ENCODE data around the gene IL15RA. TPM values are rescaled to one million over a fixed set of nuclear protein-coding genes. Genes with fewer than 3 reads are reported as not detected.
"Not testable (repeated sequence)": the region's sequence is repeated elsewhere in the genome, so short reads cannot be mapped to it uniquely, and the experiment has no call there.

IL15RA gene
- total RNA-seq, 2 donors from 2014 or later, result 15.4 to 19.6 TPM

- ATAC-seq (peak; percentile 35), DNase-seq (peak; percentile 55 to 75)
- intact Hi-C loops (cut with DNase I, micrococcal nuclease), result no loop called here
Measured at GRCh38 chr10:5976512-5977470, 552 bp downstream of the IL15RA start.

GRCh38 chr10:5975641-5976473, 1.5 kb downstream of the IL15RA start:
- intact Hi-C loops (cut with DNase I, micrococcal nuclease), result no loop called here
- DNase-seq (peak; percentile 49 to 67), ATAC-seq (peak; percentile 37)

DNA sequence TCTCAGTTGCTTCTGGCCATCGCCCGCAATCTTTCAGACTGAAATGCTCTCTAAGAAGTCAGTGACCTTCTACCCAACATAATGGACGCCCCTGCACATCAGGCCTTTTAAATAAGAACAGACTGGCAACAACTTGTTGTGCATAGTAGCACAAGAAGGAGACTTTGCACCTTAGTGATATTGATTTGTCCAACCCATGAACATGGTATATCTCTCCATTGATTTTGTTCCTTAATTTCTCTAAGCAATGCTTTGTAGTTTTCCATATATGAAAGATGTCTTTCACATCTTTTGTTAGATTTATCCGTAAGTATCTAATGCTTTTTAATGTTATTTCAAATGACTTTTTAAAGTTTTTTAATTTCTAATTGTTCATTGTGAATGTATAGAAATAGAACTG, 4.3 kb downstream of the IL15RA start:
- no peak for ATAC-seq
- no peak for DNase-seq
- intact Hi-C loops (cut with DNase I, micrococcal nuclease), result no loop called here

- intact Hi-C loops (cut with DNase I, micrococcal nuclease), result no loop called here
- ATAC-seq, result no peak
- DNase-seq, result peak in 1 of 2 donors; percentile 19
Measured at GRCh38 chr10:5971886-5972285, 5.5 kb downstream of the IL15RA start.

DNA sequence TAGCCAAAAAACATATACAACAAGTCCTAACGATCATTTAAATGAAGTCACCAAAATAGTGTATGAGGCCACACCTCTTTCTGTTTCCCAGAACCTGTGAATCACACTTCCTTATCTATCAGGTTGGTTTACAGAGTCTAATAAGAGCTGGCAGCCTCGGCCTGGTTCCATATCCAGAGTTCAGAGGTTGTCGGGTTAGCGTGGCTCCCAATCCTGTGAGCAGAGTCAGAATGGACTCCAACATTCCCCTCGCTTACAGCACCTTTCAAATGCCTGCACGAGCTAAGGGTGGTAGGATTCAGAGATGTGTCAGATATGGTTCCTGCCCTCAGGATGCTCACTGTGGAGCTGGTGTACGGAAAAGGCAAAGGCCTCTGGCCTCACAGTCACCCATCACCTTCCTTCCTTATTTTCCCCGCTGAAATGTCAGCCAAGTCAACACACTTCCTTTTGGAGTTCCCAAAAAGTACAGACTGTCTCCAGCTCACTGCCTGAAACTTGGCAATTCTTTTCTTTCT, 6.0 kb downstream of the IL15RA start:
- DNase-seq (peak; percentile 73 to 77), ATAC-seq (peak; percentile 81)
- intact Hi-C loops (cut with DNase I, micrococcal nuclease), result no loop called here

GRCh38 chr10:5970527-5970926, 6.8 kb downstream of the IL15RA start:
- DNase-seq, result peak in 1 of 2 donors; percentile 18
- no peak for ATAC-seq
- intact Hi-C loops (cut with DNase I, micrococcal nuclease), result no loop called here

- DNase-seq, result no peak
- intact Hi-C loops (cut with DNase I, micrococcal nuclease), result no loop called here
- ATAC-seq, result peak; percentile 14
Measured at GRCh38 chr10:5970066-5970465, 7.3 kb downstream of the IL15RA start.

DNA sequence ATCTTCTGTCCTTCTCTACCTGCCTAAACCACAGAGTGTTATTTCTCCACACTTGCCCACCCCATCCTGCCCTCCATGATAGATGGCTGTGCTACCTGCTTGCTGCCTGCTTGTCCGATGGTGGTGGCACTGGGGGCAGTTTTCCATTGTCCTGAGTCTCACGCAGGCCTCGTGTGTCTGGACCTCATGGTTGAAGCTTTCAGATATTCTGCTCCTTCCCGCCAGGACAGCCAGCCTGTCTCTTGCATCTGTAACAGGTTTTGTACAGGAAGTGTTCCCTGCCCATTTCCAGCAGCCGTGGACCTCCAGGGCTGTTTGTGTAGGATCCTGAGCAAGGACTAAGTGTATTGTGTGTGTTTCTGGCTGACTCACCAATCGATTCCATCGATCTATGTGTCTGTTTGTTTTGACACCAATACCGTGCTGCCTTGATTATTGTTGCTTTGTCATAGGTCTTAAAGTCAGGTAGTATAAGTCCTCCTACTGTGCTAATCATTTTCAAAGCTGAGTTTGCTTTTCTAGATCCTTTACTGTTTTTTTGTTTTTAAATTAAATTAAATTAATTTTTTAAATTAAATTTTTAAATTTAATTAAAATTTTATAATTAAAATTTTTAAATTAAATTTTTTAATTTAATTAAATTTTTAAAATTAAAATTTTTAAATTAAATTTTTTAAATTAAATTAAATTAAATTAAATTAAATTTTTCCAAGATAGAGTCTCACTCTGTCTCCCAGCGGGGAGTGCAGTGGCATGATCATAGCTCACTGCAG, 8.5 kb downstream of the IL15RA start:
- ATAC-seq (no peak), DNase-seq (peak in 1 of 2 donors; percentile 18)
- intact Hi-C loops (cut with DNase I, micrococcal nuclease), result no loop called here

DNA sequence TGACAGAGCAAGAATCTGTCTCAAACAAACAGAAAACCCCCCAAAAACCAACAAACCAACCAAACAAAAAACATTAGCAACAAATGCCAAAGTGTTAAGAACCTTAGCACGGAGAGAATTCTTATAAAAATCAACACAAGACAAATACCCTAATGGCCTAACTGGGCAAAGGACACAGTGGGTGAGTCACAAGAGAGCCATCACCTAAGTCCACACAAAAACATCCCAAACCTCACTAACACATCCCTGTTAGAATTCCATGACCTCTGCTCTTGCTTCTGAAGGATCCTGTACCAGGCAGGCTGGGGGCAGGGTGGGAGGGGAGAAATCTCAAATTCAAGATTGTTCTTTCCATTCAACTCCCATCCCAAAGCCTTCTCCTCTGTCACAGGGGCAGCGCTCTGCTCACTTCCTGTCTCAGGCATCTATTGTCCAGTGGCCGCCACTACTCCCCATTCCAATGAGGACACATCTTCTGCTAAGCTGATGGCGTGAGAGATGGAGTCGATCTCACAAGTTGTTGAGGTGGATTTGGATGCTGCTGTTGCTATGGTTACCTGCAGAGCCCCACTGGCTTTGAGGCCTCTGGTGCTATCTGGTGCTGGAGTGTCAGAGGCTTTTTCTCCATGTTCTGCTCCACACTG, 9.2 kb downstream of the IL15RA start:
- intact Hi-C loops (cut with DNase I, micrococcal nuclease), result no loop called here
- ATAC-seq, result no peak
- DNase-seq, result peak in 1 of 2 donors; percentile 20

DNA sequence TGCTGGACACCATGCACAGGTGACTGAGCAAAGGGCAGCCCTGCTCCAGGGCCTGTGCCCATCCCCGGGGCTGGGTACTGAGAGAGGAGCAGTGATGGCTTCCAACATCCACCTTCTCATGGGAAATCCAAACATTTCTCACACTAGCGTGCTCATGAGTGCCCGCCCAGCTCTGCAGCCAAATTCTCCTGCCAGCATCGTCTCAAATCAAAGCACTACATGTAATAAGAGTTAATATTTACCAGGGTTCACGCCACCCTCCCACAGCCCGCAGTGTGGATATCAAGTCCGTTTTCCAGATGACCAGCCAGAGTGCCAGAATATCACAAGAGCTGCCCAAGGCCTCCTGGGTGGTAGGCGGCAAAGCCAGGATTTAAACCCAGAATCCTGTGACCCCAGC, 12.1 kb downstream of the IL15RA start:
- DNase-seq, result peak in 1 of 2 donors; percentile 28
- intact Hi-C loops (cut with DNase I, micrococcal nuclease), result no loop called here
- ATAC-seq, result peak; percentile 72

GRCh38 chr10:5964736-5965135, 12.6 kb downstream of the IL15RA start:
- peak in 1 of 2 donors; percentile 23 for DNase-seq
- peak; percentile 11 for ATAC-seq
- intact Hi-C loops (cut with DNase I, micrococcal nuclease), result no loop called here

DNA sequence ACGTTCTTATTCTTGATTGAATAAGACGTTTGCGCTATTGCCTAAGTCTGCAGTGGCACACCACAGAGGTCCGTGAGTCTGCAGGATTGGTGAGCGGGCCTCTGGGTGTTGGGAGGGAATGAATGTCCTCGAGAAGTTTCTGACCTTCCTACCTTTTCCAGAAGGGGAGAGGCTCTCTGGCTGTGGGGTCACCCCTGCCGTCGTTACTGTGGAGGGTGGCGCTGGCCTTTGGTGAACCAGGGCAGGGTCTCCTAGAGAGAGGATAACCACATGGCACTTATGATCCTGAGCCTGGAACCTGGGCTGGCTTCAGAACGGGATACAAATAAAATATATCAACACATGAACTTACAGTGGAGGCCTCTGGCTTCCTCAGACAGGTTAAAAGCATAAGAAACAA, 13.8 kb downstream of the IL15RA start:
- intact Hi-C loops (cut with DNase I, micrococcal nuclease), result no loop called here
- ATAC-seq (no peak), DNase-seq (peak in 1 of 2 donors; percentile 5)

DNA sequence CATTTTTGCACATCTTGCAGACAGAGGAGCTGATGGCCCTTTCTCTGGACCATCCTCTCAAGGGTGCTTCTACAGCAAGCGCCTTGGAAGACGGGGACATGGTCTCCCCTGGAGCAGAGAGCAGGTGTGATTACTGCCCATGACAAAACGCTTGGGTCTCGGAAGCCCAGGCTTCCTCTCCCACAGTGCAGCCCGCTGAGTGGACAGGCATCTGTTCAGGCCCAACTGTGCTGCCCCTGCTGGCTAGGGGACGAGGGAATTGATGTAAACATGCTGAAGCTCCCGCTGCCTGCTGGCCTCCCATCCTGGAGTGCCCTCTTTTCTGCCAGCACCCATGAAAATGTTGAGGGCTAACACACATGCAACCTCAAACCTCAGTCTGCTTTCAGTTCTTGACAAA, 14.3 kb downstream of the IL15RA start:
- DNase-seq, result peak in 1 of 2 donors; percentile 14
- intact Hi-C loops (cut with DNase I, micrococcal nuclease), result no loop called here
- no peak for ATAC-seq

DNA sequence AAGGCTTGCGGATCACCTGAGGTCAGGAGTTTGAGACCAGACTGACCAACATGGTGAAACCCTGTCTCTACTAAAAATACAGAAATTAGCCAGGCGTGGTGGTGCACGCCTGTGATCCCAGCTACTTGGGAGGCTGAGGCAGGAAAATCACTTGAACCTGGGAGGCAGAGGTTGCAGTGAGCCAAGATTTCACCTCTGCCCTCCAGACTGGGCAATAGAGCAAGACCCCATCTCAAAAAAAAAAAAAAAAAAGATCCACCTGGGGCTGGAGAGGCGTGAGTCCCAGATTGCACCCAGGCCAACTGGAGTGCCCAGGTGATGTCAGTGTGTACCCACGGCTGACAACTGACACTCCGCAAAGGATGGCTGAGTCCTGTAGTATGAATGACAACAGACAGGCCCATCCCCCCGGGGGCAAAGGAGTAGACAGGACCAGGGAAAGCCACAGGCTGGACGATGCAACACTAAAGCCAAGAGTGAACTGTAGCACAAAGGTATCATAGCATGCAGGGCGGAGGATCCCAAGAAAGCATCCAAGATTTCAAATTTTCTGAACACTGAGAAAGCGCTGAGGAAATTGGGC, 14.9 kb downstream of the IL15RA start:
- intact Hi-C loops (cut with DNase I, micrococcal nuclease); ATAC-seq: not testable (repeated sequence)
- DNase-seq, result peak in 1 of 2 donors; percentile 16

DNA sequence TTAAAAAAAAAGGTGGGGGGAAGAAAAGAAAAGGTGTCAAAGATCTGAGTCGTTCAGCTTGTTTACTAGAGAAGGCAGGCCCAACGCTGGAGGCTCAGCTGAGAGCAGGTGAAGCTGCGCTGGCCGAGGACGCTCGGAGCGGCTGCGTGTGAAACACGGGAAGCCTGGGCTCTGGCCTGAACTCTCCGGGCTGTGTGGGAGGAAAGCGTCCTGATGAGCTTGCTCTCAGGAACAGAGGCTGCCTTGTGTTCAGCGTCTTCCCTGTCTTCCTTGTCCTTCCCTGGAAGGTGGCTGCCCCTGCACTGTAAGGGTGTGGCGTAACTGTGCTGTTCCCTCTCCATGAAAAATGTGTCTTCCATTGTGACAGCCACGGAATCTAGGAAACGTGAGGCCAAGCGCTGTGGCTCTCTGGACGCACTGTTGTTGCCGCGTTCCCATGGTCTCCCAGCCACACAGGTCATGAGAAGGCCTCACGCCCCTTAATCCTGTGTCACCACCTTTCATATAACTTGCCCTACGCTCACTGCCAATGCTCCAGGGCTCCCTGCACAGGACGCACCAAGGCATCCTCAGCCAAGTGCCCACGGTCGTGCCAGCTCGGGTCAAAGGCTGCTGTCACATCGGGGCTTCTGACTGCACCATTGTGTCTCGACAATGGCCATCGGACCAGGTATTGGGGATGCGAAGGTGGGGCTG, 15.8 kb downstream of the IL15RA start:
- intact Hi-C loops (cut with DNase I, micrococcal nuclease), result no loop called here
- DNase-seq (peak in 1 of 2 donors; percentile 17), ATAC-seq (no peak)

- peak in 1 of 2 donors; percentile 1 for DNase-seq
- intact Hi-C loops (cut with DNase I, micrococcal nuclease); ATAC-seq: not testable (repeated sequence)
Measured at GRCh38 chr10:5960973-5961275, 16.4 kb downstream of the IL15RA start.
